Measurements from ENCODE around the gene SLC36A2. TPM values are rescaled to one million over a fixed set of nuclear protein-coding genes. Genes with fewer than 3 reads are reported as not detected.

SLC36A2 gene
- total RNA-seq, 2 experiments from 2014 or later = not detected

DNA sequence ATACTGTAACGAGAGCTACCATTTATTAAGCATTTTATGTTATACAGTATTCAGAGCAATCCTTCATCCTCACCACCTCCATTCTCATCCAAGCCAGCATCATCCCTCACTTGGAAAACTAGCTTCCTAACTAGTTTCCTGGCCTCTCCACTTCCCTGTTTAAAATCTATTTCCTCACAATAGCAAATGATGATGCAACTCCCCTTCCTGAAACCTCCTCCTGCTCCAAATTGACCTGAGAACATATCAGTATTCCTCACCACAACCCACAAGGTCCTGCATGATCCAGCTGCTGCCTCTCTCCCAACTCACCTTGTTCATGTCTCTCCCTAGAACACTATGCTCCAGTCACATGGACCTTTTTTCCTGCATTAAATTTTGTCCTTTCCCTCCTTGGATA lies 4.3 kb upstream of the SLC36A2 start:
- H3K27me3 Mint-ChIP-seq = peaks cover 23% of the 10 kb centered on the region
- no peaks in the 10 kb centered on the region for H3K4me1 Mint-ChIP-seq (ENCODE audit: low read depth)
- H3K9me3 Mint-ChIP-seq = no peaks in the 10 kb centered on the region
- H3K36me3 Mint-ChIP-seq = no peaks in the 10 kb centered on the region
- intact Hi-C loops (cut with micrococcal nuclease) = no loop called here
- DNase-seq = no peak
- CTCF ChIA-PET = no interaction called here
- POLR2A ChIA-PET = no interaction called here
- no peak overlapping the region for H3K27ac Mint-ChIP-seq
- H3K4me3 Mint-ChIP-seq = no peak overlapping the region

- Mint-ChIP-seq H3K27ac (no peak overlapping the region), H3K27me3 (peaks cover 26% of the 10 kb centered on the region), H3K9me3 (no peaks in the 10 kb centered on the region), H3K36me3 (no peaks in the 10 kb centered on the region), H3K4me1 (ENCODE audit: low read depth) (no peaks in the 10 kb centered on the region), H3K4me3 (no peak overlapping the region)
- intact Hi-C loops (cut with micrococcal nuclease) = no loop called here
- ChIA-PET POLR2A (no interaction called here), CTCF (interaction anchor here (0.6 to 0.9 kb wide), 2 partner anchors 16 to 304 kb away, joined by 3 read pairs; no protein-coding TSS in a partner anchor)
- no peak for DNase-seq
Observed at GRCh38 chr5:151348789-151349188, 1.4 kb upstream of the SLC36A2 start.

- CTCF ChIA-PET = interaction anchor here (0.9 kb wide), 1 partner anchor 101 kb away, joined by 3 read pairs; the partner anchor contains the start of gene SLC36A1
Observed at GRCh38 chr5:151345808-151346478, 1.4 kb downstream of the SLC36A2 start.

DNA sequence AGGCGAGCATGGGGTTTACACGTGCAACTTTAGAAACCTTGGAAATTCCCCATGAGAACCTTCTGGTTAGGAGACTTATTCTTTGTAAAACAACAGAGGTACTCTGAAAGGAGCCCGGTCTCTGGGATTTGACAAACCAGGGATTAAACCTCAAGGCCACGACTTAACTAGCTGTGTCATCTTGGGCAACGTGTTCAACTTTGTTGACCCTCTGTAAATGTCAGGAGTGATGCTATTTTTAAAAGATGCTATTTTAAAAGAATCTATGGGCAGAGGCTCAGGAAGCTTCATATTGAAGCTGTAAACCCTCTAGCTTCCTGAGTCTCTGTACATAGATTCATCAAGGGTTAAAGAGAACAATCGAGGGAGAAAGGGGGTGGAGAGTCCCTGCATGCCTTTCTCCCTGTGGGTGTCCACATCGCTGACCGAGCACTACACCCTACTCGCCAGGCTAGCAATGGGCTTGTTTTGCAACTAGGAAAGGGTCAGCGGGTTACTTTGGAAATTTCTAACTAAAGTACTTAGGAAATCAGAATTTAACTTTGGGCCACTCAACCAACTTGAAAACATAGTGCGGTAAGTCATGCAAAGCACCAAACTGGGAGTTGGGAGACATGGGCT lies 2.1 kb downstream of the SLC36A2 start:
- H3K27ac Mint-ChIP-seq = no peak overlapping the region
- H3K4me3 Mint-ChIP-seq = no peak overlapping the region
- CTCF ChIA-PET = no interaction called here
- DNase-seq = no peak
- no peaks in the 10 kb centered on the region for H3K36me3 Mint-ChIP-seq
- intact Hi-C loops (cut with micrococcal nuclease) = no loop called here
- no peaks in the 10 kb centered on the region for H3K9me3 Mint-ChIP-seq
- POLR2A ChIA-PET = no interaction called here
- peaks cover 38% of the 10 kb centered on the region for H3K27me3 Mint-ChIP-seq
- H3K4me1 Mint-ChIP-seq (ENCODE audit: low read depth) = no peaks in the 10 kb centered on the region

More at GRCh38 chr5:151345808-151346478, 1.4 kb downstream of the SLC36A2 start:
- no peak for DNase-seq
- Mint-ChIP-seq H3K27me3 (peaks cover 38% of the 10 kb centered on the region), H3K9me3 (no peaks in the 10 kb centered on the region), H3K36me3 (no peaks in the 10 kb centered on the region), H3K4me3 (no peak overlapping the region), H3K27ac (no peak overlapping the region), H3K4me1 (ENCODE audit: low read depth) (no peaks in the 10 kb centered on the region)
- POLR2A ChIA-PET = no interaction called here
- intact Hi-C loops (cut with micrococcal nuclease) = no loop called here

- CTCF ChIA-PET = no interaction called here
- Mint-ChIP-seq H3K4me1 (ENCODE audit: low read depth) (no peaks in the 10 kb centered on the region), H3K27ac (no peak overlapping the region), H3K9me3 (no peaks in the 10 kb centered on the region), H3K27me3 (peaks cover 39% of the 10 kb centered on the region), H3K36me3 (no peaks in the 10 kb centered on the region), H3K4me3 (no peak overlapping the region)
- POLR2A ChIA-PET = no interaction called here
- intact Hi-C loops (cut with micrococcal nuclease) = no loop called here
- DNase-seq = no peak
Observed at GRCh38 chr5:151344088-151344487, 3.3 kb downstream of the SLC36A2 start.

DNA sequence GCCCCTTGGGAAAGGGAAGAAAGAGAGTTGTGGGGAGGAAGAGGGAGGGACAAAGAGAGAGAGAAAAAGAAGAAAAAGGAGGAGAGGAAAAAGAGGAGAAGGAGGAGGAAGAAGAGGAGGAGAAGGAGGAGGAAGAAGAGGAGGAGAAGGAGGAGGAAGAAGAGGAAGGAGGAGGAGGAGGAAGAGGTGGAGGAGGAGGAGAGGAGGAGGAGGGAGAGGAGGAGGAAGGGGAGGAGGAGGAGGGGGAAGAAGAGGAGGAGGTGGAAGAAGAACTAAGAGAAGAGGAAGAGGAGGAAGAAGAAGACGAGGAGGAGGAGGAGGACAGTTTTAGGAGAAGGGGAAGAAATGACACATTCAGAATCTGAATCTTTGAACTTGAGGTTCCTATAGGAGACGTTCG lies 7.4 kb downstream of the SLC36A2 start:
- no peaks in the 10 kb centered on the region for H3K36me3 Mint-ChIP-seq
- intact Hi-C loops (cut with micrococcal nuclease) = no loop called here
- H3K27ac Mint-ChIP-seq = no peak overlapping the region
- no peak for DNase-seq
- POLR2A ChIA-PET = no interaction called here
- CTCF ChIA-PET = no interaction called here
- peaks cover 27% of the 10 kb centered on the region for H3K27me3 Mint-ChIP-seq
- no peaks in the 10 kb centered on the region for H3K9me3 Mint-ChIP-seq
- H3K4me1 Mint-ChIP-seq (ENCODE audit: low read depth) = no peaks in the 10 kb centered on the region
- H3K4me3 Mint-ChIP-seq = no peak overlapping the region

DNA sequence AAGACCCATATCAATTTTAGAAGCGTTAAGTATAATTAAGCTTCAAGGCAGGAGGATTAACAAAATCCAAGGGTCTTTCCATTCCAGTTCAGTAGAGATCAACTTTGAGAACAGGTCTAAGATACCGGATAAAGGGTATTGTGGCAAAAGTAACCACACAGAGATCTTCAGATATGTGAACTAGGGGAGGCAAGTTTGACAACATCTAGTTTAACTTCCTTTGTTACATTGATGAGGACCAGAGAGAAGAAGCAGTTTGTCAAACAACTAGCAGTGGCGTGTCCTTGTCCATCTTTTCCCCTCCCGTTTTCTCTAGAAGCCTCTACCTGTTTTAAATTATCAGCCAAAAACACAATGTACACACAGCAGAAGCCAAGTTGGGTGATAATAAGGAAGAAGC lies 8.6 kb downstream of the SLC36A2 start:
- H3K36me3 Mint-ChIP-seq = no peaks in the 10 kb centered on the region
- ChIA-PET CTCF (interaction anchor here (1.0 kb wide), 1 partner anchor 213 kb away, joined by 3 read pairs; no protein-coding TSS in a partner anchor), POLR2A (no interaction called here)
- H3K27me3 Mint-ChIP-seq = peaks cover 24% of the 10 kb centered on the region
- no peaks in the 10 kb centered on the region for H3K4me1 Mint-ChIP-seq (ENCODE audit: low read depth)
- H3K9me3 Mint-ChIP-seq = no peaks in the 10 kb centered on the region
- no peak overlapping the region for H3K4me3 Mint-ChIP-seq
- no peak overlapping the region for H3K27ac Mint-ChIP-seq
- no peak for DNase-seq
- intact Hi-C loops (cut with micrococcal nuclease) = no loop called here

DNA sequence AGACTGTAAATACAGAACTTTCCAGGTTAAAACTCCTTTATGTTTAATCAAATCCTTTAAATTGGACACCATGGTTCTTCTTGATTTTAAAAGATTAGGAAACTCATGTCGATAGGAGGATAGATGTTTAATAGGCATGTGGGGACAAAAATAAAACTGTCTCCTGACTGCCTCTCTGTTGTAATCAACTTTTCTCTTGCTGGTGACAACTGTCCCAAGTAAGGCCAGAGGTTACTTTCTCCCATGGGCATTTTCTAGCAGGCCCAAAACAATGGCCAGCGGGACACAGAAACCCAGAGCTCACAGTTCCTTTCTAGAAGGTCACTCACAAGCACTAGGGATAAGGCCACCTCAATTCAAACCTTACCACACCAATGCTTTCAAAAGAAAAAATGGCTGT lies 14.5 kb downstream of the SLC36A2 start:
- Mint-ChIP-seq H3K27ac (no peak overlapping the region), H3K9me3 (no peaks in the 10 kb centered on the region), H3K36me3 (no peaks in the 10 kb centered on the region), H3K27me3 (no peaks in the 10 kb centered on the region), H3K4me1 (ENCODE audit: low read depth) (no peaks in the 10 kb centered on the region), H3K4me3 (no peak overlapping the region)
- ChIA-PET CTCF (interaction anchor here (0.8 kb wide), 1 partner anchor 16 kb away, joined by 3 read pairs; no protein-coding TSS in a partner anchor), POLR2A (no interaction called here)
- DNase-seq = no peak
- intact Hi-C loops (cut with micrococcal nuclease) = no loop called here

GRCh38 chr5:151328734-151329133 lies 18.6 kb downstream of the SLC36A2 start:
- CTCF ChIA-PET = no interaction called here

DNA sequence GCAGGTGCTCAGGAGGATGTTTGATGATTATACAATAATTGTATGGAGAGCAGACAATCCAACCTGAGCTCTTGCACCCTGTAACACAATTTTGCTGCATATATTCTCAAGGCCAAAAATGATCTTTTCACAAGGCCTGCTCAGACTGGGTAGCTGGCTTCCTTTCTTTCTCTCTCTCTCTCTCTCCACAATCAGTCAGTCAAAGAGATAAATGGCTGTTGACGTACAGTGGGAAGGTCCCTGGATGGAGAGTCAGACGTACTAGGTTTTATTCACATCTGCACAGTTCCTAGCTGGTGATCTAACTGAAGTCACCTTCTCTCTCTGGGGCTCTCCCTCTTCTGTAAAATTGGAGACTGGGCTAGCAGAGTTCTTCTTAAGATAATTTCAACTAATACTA lies 19.8 kb downstream of the SLC36A2 start:
- Mint-ChIP-seq H3K36me3 (no peaks in the 10 kb centered on the region), H3K4me1 (ENCODE audit: low read depth) (no peaks in the 10 kb centered on the region), H3K4me3 (no peak overlapping the region), H3K9me3 (no peaks in the 10 kb centered on the region), H3K27me3 (peaks cover 5% of the 10 kb centered on the region), H3K27ac (no peak overlapping the region)
- intact Hi-C loops (cut with micrococcal nuclease) = no loop called here
- ChIA-PET CTCF (no interaction called here), POLR2A (no interaction called here)
- DNase-seq = no peak

More at GRCh38 chr5:151328734-151329133, 18.6 kb downstream of the SLC36A2 start:
- POLR2A ChIA-PET = no interaction called here
- H3K9me3 Mint-ChIP-seq = no peaks in the 10 kb centered on the region
- no peaks in the 10 kb centered on the region for H3K36me3 Mint-ChIP-seq
- H3K4me1 Mint-ChIP-seq (ENCODE audit: low read depth) = no peaks in the 10 kb centered on the region
- no peak for DNase-seq
- H3K27me3 Mint-ChIP-seq = no peaks in the 10 kb centered on the region
- H3K4me3 Mint-ChIP-seq = no peak overlapping the region
- intact Hi-C loops (cut with micrococcal nuclease) = no loop called here
- no peak overlapping the region for H3K27ac Mint-ChIP-seq

DNA sequence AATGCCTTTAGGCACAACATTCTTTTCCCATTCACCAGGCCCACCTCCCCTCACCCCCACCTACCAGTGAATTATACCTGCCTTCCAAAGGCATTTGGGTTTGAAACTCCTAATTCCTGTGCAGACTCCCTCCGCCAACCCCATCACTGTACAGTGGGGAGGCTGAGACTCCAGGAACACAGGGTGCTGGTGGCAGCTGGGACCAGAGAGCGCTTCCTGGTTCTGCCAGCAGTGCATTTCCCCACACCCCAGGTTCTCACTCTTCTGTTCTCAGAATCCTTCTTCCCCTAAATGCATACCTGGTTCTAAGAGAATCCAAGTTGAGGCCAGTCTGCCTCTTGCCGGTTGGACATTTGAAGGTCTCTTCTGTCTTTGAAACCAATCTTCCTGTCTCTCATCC lies 21.1 kb downstream of the SLC36A2 start:
- Mint-ChIP-seq H3K36me3 (no peaks in the 10 kb centered on the region), H3K27me3 (peaks cover 5% of the 10 kb centered on the region), H3K9me3 (no peaks in the 10 kb centered on the region), H3K4me3 (no peak overlapping the region), H3K27ac (no peak overlapping the region), H3K4me1 (ENCODE audit: low read depth) (no peaks in the 10 kb centered on the region)
- intact Hi-C loops (cut with micrococcal nuclease) = no loop called here
- ChIA-PET CTCF (no interaction called here), POLR2A (no interaction called here)
- no peak for DNase-seq

- Mint-ChIP-seq H3K27me3 (peaks cover 7% of the 10 kb centered on the region), H3K9me3 (no peaks in the 10 kb centered on the region), H3K4me3 (no peak overlapping the region), H3K4me1 (ENCODE audit: low read depth) (no peaks in the 10 kb centered on the region), H3K36me3 (no peaks in the 10 kb centered on the region), H3K27ac (no peak overlapping the region)
- no peak for DNase-seq
- intact Hi-C loops (cut with micrococcal nuclease) = no loop called here
- CTCF ChIA-PET = no interaction called here
- POLR2A ChIA-PET = no interaction called here
Observed at GRCh38 chr5:151320481-151320880, 26.9 kb downstream of the SLC36A2 start.

Measured in activated CD4-positive, alpha-beta memory T cell treated with anti-CD3 and anti-CD28 coated beads for 36 hours (primary cell).